ENCODE data around the gene SUPT4H1.

DNA sequence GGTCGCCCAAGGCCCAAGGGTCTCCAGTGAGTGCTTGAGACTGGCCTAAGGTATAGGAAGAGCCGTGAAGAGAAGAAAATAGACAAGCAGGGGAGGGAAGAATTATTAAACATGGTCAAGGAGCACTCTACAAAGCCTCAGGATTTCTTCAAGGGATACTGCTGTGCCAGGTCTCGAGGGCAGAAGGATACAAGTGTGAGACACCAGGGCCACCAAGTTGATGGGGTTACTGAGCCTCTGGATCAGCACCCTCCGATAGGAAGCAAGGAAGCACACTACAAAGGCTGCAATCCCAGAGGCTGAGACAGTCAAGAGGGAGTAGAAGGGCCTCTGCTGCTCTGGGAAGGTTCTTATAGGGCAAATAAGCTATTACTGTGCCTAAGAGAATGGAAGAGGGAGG lies 6.5 kb downstream of the SUPT4H1 start:
- TF ChIP-seq CTCF (IDR thresholded peaks at IDR 0.05) (no peak), EZH2 (IDR thresholded peaks at IDR 0.05; ENCODE audit: borderline replicate concordance, insufficient read depth, low read depth, low read length, poor library complexity, severe bottlenecking) (no peak)
